GM18505 (cell line): ENCODE data around the gene TNFSF11.

ENCODE experiments used
- ATAC-seq: cut with Tn5 transposase; IDR thresholded peaks from one replicate; pipeline ENCODE4 v1.9.1; 2021; ENCODE audit not compliant: unreplicated experiment
- POLR2A ChIP-seq: IDR thresholded peaks from 4 replicates; pipeline ENCODE4 v1.6.1; 2011; ENCODE audit warnings: borderline replicate concordance; ENCODE audit not compliant: insufficient read depth, insufficient read length; ENCODE audit errors: extremely low read depth

The TNFSF11 gene

GRCh38 chr13:42574011-42574410 lies at the start of gene TNFSF11:
TNFSF11 (plus strand) TSS chr13:42574152; CDS start chr13:42574304, 152 bp downstream.
- peak; percentile 58 for TF ChIP-seq POLR2A
- ATAC-seq = peak; percentile 33

GRCh38 chr13:42524487-42525034 lies 49.4 kb upstream of the TNFSF11 start:
- no peak for TF ChIP-seq POLR2A
- ATAC-seq = no peak

- no peak for TF ChIP-seq POLR2A
- no peak for ATAC-seq
These were observed 48.9 kb upstream of the TNFSF11 start for GRCh38 chr13:42525035-42525504.

- no peak for ATAC-seq
- no peak for TF ChIP-seq POLR2A
These were observed 47.7 kb upstream of the TNFSF11 start for GRCh38 chr13:42526276-42526675.

- TF ChIP-seq POLR2A = no peak
- ATAC-seq = no peak
These were observed 47.1 kb upstream of the TNFSF11 start for GRCh38 chr13:42526804-42527203.

GRCh38 chr13:42532561-42533335 lies 41.2 kb upstream of the TNFSF11 start:
- TF ChIP-seq POLR2A = no peak
- ATAC-seq = peak; percentile 62

- no peak for ATAC-seq
- TF ChIP-seq POLR2A = no peak
These were observed 40.7 kb upstream of the TNFSF11 start for GRCh38 chr13:42533336-42533591.

GRCh38 chr13:42534785-42535184 lies 39.2 kb upstream of the TNFSF11 start:
- no peak for ATAC-seq
- TF ChIP-seq POLR2A = no peak

GRCh38 chr13:42538996-42539395 lies 35.0 kb upstream of the TNFSF11 start:
- TF ChIP-seq POLR2A = no peak
- ATAC-seq = no peak

GRCh38 chr13:42539670-42540069 lies 34.3 kb upstream of the TNFSF11 start:
- no peak for ATAC-seq
- no peak for TF ChIP-seq POLR2A

GRCh38 chr13:42543215-42543797 lies 30.6 kb upstream of the TNFSF11 start:
- no peak for TF ChIP-seq POLR2A
- ATAC-seq = no peak

- ATAC-seq = no peak
- TF ChIP-seq POLR2A = no peak
These were observed 29.6 kb upstream of the TNFSF11 start for GRCh38 chr13:42544246-42544926.

GRCh38 chr13:42545842-42546241 lies 28.1 kb upstream of the TNFSF11 start:
- ATAC-seq = no peak
- no peak for TF ChIP-seq POLR2A

GRCh38 chr13:42547612-42548011 lies 26.3 kb upstream of the TNFSF11 start:
- ATAC-seq = no peak
- no peak for TF ChIP-seq POLR2A

- ATAC-seq = peak; percentile 91
- TF ChIP-seq POLR2A = no peak
These were observed 25.0 kb upstream of the TNFSF11 start for GRCh38 chr13:42548731-42549551.
